H1 (cell line): ENCODE measurements around the gene SLC6A19. TPM values are rescaled to one million over a fixed set of nuclear protein-coding genes. Genes with fewer than 3 reads are reported as not detected.

Source experiments
- CTCF ChIA-PET: fragments of 300-600 bp; sonication (Branson Sonifier 250); formaldehyde crosslinking; loops from one replicate; lab custom pipeline; 2021; ENCODE audit not compliant: partially characterized antibody; lab: Charles Lee
- POLR2A ChIA-PET: fragments of 300-600 bp; sonication (Branson Sonifier 250); formaldehyde crosslinking; loops from one replicate; lab custom pipeline; 2021; ENCODE audit warnings: inconsistent platforms; ENCODE audit not compliant: partially characterized antibody; lab: Charles Lee
- DNase-seq, 2 experiments: peaks; one replicate each; pipeline versions ENCODE4 v3.0.0 to v3.0.0-alpha.2; 2010 to 2022; ENCODE audit warnings: low spot score in 2 of 2, low read depth in 1 of 2, mixed read lengths in 1 of 2
- FAIRE-seq: peaks from 2 replicates; lab custom pipeline; 2011; peaks lifted over from hg19 to GRCh38; lab: Jason Lieb, UNC
- H2AFZ ChIP-seq: 2 replicates; pipeline ENCODE4 v1.8.1; 2012; ENCODE audit warnings: low read length, inconsistent platforms
- H2AK5ac ChIP-seq: 2 replicates; pipeline ENCODE4 v1.6.1; 2013; ENCODE audit warnings: low read depth, low read length
- H2BK120ac ChIP-seq: replicated peaks from 2 replicates; pipeline ENCODE3; 2013; ENCODE audit warnings: low read depth, low read length, inconsistent platforms
- H2BK12ac ChIP-seq: 2 replicates; pipeline ENCODE4 v1.6.1; 2013; ENCODE audit warnings: low read depth, low read length
- H2BK15ac ChIP-seq: 2 replicates; pipeline ENCODE4 v1.6.1; 2013; ENCODE audit warnings: low read length
- H2BK20ac ChIP-seq: 2 replicates; pipeline ENCODE4 v1.6.1; 2013; ENCODE audit warnings: low read length
- H2BK5ac ChIP-seq: 2 replicates; pipeline ENCODE4 v1.6.1; 2013; ENCODE audit warnings: low read depth, low read length
- H3K14ac ChIP-seq: 2 replicates; pipeline ENCODE4 v1.6.1; 2013; ENCODE audit warnings: inconsistent platforms; ENCODE audit not compliant: insufficient read length
- H3K18ac ChIP-seq: 2 replicates; pipeline ENCODE4 v1.6.1; 2013; ENCODE audit warnings: low read length; ENCODE audit errors: extremely low read depth
- H3K23ac ChIP-seq: 2 replicates; pipeline ENCODE4 v1.6.1; 2013; ENCODE audit warnings: inconsistent platforms; ENCODE audit not compliant: insufficient read length
- H3K23me2 ChIP-seq: 2 replicates; pipeline ENCODE4 v1.6.1; 2013; ENCODE audit warnings: low read depth, low read length
- H3K27ac ChIP-seq: 2 replicates; pipeline ENCODE4 v1.6.1; 2011; ENCODE audit warnings: low read depth, low read length, inconsistent platforms
- H3K27me3 ChIP-seq, 4 experiments: replicated peaks in 1 of 4; 1 replicate in 1 of 4; 2 replicates in 3 of 4; pipeline versions ENCODE4 v1.6.1 to v1.8.1; 2011 to 2013; ENCODE audit warnings: low read length in 3 of 4, mild to moderate bottlenecking in 3 of 4, inconsistent platforms in 2 of 4, mixed read lengths in 2 of 4, moderate library complexity in 1 of 4; ENCODE audit not compliant: control insufficient read depth in 3 of 4, insufficient read depth in 3 of 4; ENCODE audit errors: extremely low read depth in 1 of 4
- H3K36me3 ChIP-seq, 4 experiments: 2 replicates each; pipeline versions ENCODE4 v1.6.1 to v1.8.1; 2011 to 2013; ENCODE audit warnings: mild to moderate bottlenecking in 4 of 4, low read length in 3 of 4, moderate library complexity in 2 of 4, control low read depth in 1 of 4, inconsistent platforms in 1 of 4; ENCODE audit not compliant: insufficient read depth in 4 of 4, control insufficient read depth in 2 of 4
- H3K4ac ChIP-seq: replicated peaks from 2 replicates; pipeline ENCODE3; 2013; ENCODE audit warnings: low read length, low read depth, mixed read lengths, inconsistent platforms; ENCODE audit not compliant: insufficient read length
- H3K4me1 ChIP-seq, 4 experiments: replicated peaks in 1 of 4; 1 replicate in 1 of 4; 2 replicates in 3 of 4; pipeline versions ENCODE4 v1.6.1 to v1.8.1; 2011 to 2013; ENCODE audit warnings: low read length in 3 of 4, inconsistent platforms in 2 of 4, mixed read lengths in 1 of 4; ENCODE audit not compliant: insufficient read depth in 4 of 4, control insufficient read depth in 3 of 4
- H3K4me2 ChIP-seq, 2 experiments: 2 replicates each; pipeline versions ENCODE4 v1.6.1 to v1.8.1; 2011 to 2013; ENCODE audit warnings: low read depth in 2 of 2, low read length in 2 of 2, control low read depth in 1 of 2, inconsistent platforms in 1 of 2, mild to moderate bottlenecking in 1 of 2; ENCODE audit not compliant: insufficient read depth in 1 of 2
- H3K4me3 ChIP-seq, 4 experiments: fragments of 200-600, 300-600 bp in 1 of 4; sonication (generic), shearing (Covaris generic), sonication (Bioruptor Twin) in 1 of 4; 2 replicates each; pipeline versions ENCODE4 v1.5.1 to v1.8.1; 2011 to 2016; ENCODE audit warnings: low read length in 4 of 4, low read depth in 3 of 4, control low read depth in 2 of 4, inconsistent platforms in 2 of 4, mild to moderate bottlenecking in 2 of 4, mixed read lengths in 1 of 4, moderate library complexity in 1 of 4; ENCODE audit not compliant: insufficient read depth in 2 of 4; ENCODE audit errors: extremely low read depth in 1 of 4
- H3K56ac ChIP-seq: replicated peaks from 2 replicates; pipeline ENCODE3; 2013; ENCODE audit warnings: low read depth, mild to moderate bottlenecking, mixed read lengths, low read length, inconsistent platforms; ENCODE audit not compliant: insufficient read length
- H3K79me1 ChIP-seq: 2 replicates; pipeline ENCODE4 v1.6.1; 2013; ENCODE audit warnings: low read depth, low read length, control low read depth
- H3K79me2 ChIP-seq, 2 experiments: 2 replicates each; pipeline versions ENCODE4 v1.6.1 to v1.8.1; 2012 to 2013; ENCODE audit warnings: low read length in 2 of 2, mild to moderate bottlenecking in 2 of 2, inconsistent platforms in 1 of 2; ENCODE audit not compliant: insufficient read depth in 2 of 2, control insufficient read depth in 1 of 2
- H3K9ac ChIP-seq, 4 experiments: replicated peaks in 1 of 4; 1 replicate in 1 of 4; 2 replicates in 3 of 4; pipeline versions ENCODE4 v1.6.1 to v1.8.1; 2011 to 2013; ENCODE audit warnings: low read depth in 3 of 4, low read length in 3 of 4, control low read depth in 2 of 4, mild to moderate bottlenecking in 2 of 4, moderate library complexity in 2 of 4, inconsistent platforms in 1 of 4; ENCODE audit errors: extremely low read depth in 1 of 4
- H3K9me3 ChIP-seq, 2 experiments: 2 replicates each; pipeline versions ENCODE4 v1.6.1 to v1.8.1; 2012 to 2013; ENCODE audit warnings: mild to moderate bottlenecking in 2 of 2, moderate library complexity in 2 of 2, control low read depth in 1 of 2, inconsistent platforms in 1 of 2, low read depth in 1 of 2, low read length in 1 of 2, mixed read lengths in 1 of 2; ENCODE audit not compliant: insufficient read depth in 2 of 2
- H4K20me1 ChIP-seq, 2 experiments: replicated peaks in 1 of 2; 2 replicates each; pipeline versions ENCODE3 to v1.8.1; 2011 to 2013; ENCODE audit warnings: inconsistent platforms in 2 of 2, low read length in 2 of 2, mild to moderate bottlenecking in 1 of 2; ENCODE audit not compliant: insufficient read depth in 2 of 2, control insufficient read depth in 1 of 2
- H4K5ac ChIP-seq: 2 replicates; pipeline ENCODE4 v1.6.1; 2013; ENCODE audit warnings: low read length, low read depth, mixed read lengths, inconsistent platforms; ENCODE audit not compliant: insufficient read length
- H4K8ac ChIP-seq: 2 replicates; pipeline ENCODE4 v1.8.0; 2013; ENCODE audit warnings: mild to moderate bottlenecking, moderate library complexity, low read length, inconsistent platforms; ENCODE audit not compliant: insufficient read depth; ENCODE audit errors: extremely low read depth
- H4K91ac ChIP-seq: replicated peaks from 2 replicates; pipeline ENCODE3; 2013; ENCODE audit warnings: low read length, mixed read lengths, inconsistent platforms; ENCODE audit not compliant: insufficient read length
- BRCA1 ChIP-seq: IDR thresholded peaks from 2 replicates; pipeline ENCODE4 v1.6.1; 2012; ENCODE audit warnings: low read depth, low read length, improper control_type of control experiment
- EP300 ChIP-seq, 2 experiments: IDR thresholded peaks; 1 replicate in 1 of 2; 2 replicates in 1 of 2; pipeline ENCODE4 v1.6.1; 2011 to 2012; ENCODE audit warnings: low read depth in 2 of 2, low read length in 2 of 2, mild to moderate bottlenecking in 2 of 2, borderline replicate concordance in 1 of 2, inconsistent platforms in 1 of 2, moderate library complexity in 1 of 2
- FOSL1 ChIP-seq: IDR thresholded peaks from 2 replicates; pipeline ENCODE4 v1.6.1; 2011; ENCODE audit warnings: mild to moderate bottlenecking, low read depth, low read length, moderate library complexity; ENCODE audit not compliant: insufficient read depth
- GTF2F1 ChIP-seq: IDR thresholded peaks from 2 replicates; pipeline ENCODE4 v1.6.1; 2012; ENCODE audit warnings: low read depth, low read length, improper control_type of control experiment, borderline replicate concordance
- HDAC6 ChIP-seq: IDR thresholded peaks from one replicate; pipeline ENCODE4 v1.7.1; 2012; ENCODE audit warnings: low read depth, mild to moderate bottlenecking, inconsistent platforms, low read length, moderate library complexity
- POLR2AphosphoS5 ChIP-seq: IDR thresholded peaks from 2 replicates; pipeline ENCODE4 v1.6.1; 2011; ENCODE audit warnings: low read depth, low read length
- RBBP5 ChIP-seq: IDR thresholded peaks from 2 replicates; pipeline ENCODE4 v1.7.1; 2012; ENCODE audit warnings: low read depth, mild to moderate bottlenecking, inconsistent platforms, low read length, moderate library complexity, borderline replicate concordance
- RNF2 ChIP-seq: fragments of 200-900, 300-1000 bp; sonication (generic); IDR thresholded peaks from 2 replicates; pipeline ENCODE4 v1.7.1; 2016; ENCODE audit warnings: borderline replicate concordance, low read depth, mild to moderate bottlenecking, antibody characterized with exemption, low read length; ENCODE audit not compliant: poor library complexity, severe bottlenecking; ENCODE audit errors: missing control alignments
- SP1 ChIP-seq: IDR thresholded peaks from 2 replicates; pipeline ENCODE4 v1.6.1; 2011; ENCODE audit warnings: low read depth, low read length
- TBP ChIP-seq: IDR thresholded peaks from 2 replicates; pipeline ENCODE4 v1.6.1; 2011; ENCODE audit warnings: low read depth, low read length, improper control_type of control experiment
- WGBS, 2 experiments: shearing (Covaris generic) in 1 of 2; methylation state at CpG; one replicate each; pipeline versions ENCODE4 v1.1.6 to v1.1.7; 2013 to 2015; ENCODE audit warnings: low lambda C conversion rate in 2 of 2, mixed read lengths in 2 of 2, inconsistent platforms in 1 of 2, low coverage in 1 of 2, missing lambda C conversion rate in 1 of 2; ENCODE audit not compliant: insufficient replicate concordance in 2 of 2, insufficient coverage in 1 of 2, insufficient read length in 1 of 2; ENCODE audit errors: extremely low coverage in 1 of 2, missing lambda C conversion rate in 1 of 2; 5-methylcytosine and 5-hydroxymethylcytosine counted together
- polyA plus RNA-seq, 7 experiments: library from polyadenylated mRNA; depleted of rRNA in 3 of 7; stranded (reverse) in 5 of 7; unstranded in 2 of 7; fragments of >200 nt in 5 of 7; fragments of 200-250 nt in 2 of 7; gene quantifications; 1 replicate in 5 of 7; 2 replicates in 1 of 7; 4 replicates in 1 of 7; pipeline versions ENCODE4 v1.2.1 to v1.2.3, GENCODE V29; 2011 to 2013; ENCODE audit warnings: missing spikeins in 2 of 7, mixed read lengths in 2 of 7
- total RNA-seq: library from RNA; stranded (reverse); fragmentation: NEBNext Ultra II Directional; extraction: Animal tissue kit (Norgen Biotek cat#: 25700); gene quantifications from 2 replicates; pipeline ENCODE4 v1.2.1, GENCODE V29; 2021
- TF ChIP-seq, protein P1 (sequence below): IDR thresholded peaks from 2 replicates; pipeline ENCODE4 v1.6.1; 2011; ENCODE audit warnings: low read depth, mild to moderate bottlenecking, low read length; ENCODE audit not compliant: insufficient read depth

Gene SLC6A19
- total and polyA plus RNA-seq, 2 of the 8 experiments (the other 6 are each of a cell fraction or from before 2014, with no cell fraction given) = 0.02 TPM; not detected in 1

DNA sequence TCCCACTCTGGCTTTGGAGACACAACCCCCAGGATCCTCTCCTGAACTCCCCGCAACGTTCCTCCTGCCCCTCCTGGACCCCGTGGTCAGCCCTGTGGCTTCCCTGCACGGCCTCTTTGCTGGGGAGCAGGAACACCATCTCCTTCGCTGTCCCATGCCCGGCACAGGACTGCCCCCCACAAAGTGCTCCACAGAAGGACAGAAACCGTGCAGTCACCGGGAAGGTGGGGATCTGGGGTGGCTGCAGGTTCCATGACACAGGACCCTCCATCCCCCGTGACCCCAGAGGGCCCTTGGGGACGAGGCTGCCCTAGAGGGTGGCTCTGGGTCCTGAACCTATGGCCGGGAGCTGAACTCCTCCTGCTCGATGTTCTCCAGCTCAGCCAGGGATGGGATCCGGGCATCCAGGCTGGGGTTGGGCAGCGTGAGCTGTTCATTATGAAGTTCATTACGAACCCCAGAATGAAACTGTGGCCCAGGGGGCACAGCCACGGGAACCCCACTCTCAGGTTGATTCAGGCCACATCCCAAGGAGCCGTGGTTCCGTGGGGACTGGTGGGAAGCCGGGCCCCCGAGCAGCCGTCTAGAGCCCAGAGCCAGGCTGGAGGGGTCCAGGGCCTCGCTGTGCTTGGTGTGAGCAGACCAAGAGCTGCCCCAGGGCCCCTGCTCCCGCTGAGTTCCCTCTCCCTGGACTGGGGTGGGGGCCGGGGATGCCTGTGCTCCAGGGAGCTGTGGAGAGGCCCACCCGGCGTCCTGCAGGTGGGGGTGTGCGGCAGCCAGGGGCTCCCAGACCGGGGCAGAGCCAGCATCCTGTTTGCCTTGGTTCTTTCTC, 684 bp upstream of the SLC6A19 start:
- Histone ChIP-seq H3K27ac (no peak overlapping the region), H4K5ac (no peak overlapping the region), H2BK20ac (no peak overlapping the region), H4K8ac (peak overlapping the region; percentile 42; the same call in 1 of the 2 replicates), H2BK120ac (no peak overlapping the region), H2AFZ (no peak overlapping the region), H3K79me2 (no peaks in the 10 kb centered on the region), H2AK5ac (no peak overlapping the region), H4K20me1 (no peaks in the 10 kb centered on the region), H3K14ac (no peak overlapping the region), H3K4me2 (no peak overlapping the region), H3K79me1 (no peaks in the 10 kb centered on the region), H3K56ac (no peak overlapping the region), H4K91ac (no peak overlapping the region), H3K9ac (no peak overlapping the region), H3K18ac (no peak overlapping the region), H2BK5ac (no peak overlapping the region), H3K4ac (no peak overlapping the region), H3K23ac (no peak overlapping the region), H3K27me3 (no peaks in the 10 kb centered on the region), H3K9me3 (no peaks in the 10 kb centered on the region), H2BK12ac (no peak overlapping the region), H3K36me3 (no peaks in the 10 kb centered on the region), H3K23me2 (no peaks in the 10 kb centered on the region), H2BK15ac (no peak overlapping the region), H3K4me3 (no peak overlapping the region), H3K4me1 (peaks cover 0 to 3% (median 0%) of the 10 kb centered on the region in 4 experiments; a peak in 1 of 7 replicates)
- ChIA-PET CTCF (interaction anchor here (0.5 to 1.4 kb wide), 5 partner anchors 17 to 797 kb away, joined by 3 to 5 read pairs (median 4); no protein-coding TSS in a partner anchor), POLR2A (no interaction called here)
- 88% methylated on average over 26 of the region's 28 CpGs; no CpG with 5 or more reads in 1 of the 2 experiments for WGBS, 2 experiments
- DNase-seq (no peak), FAIRE-seq (no peak)
- TF ChIP-seq BRCA1 (no peak), EP300 (IDR thresholded peaks at IDR 0.05; ENCODE audit: borderline replicate concordance in 1 of 2, low read depth in 2 of 2, low read length in 2 of 2) (no peak), TBP (no peak), POLR2AphosphoS5 (no peak), SP1 (no peak), GTF2F1 (no peak), RNF2 (no peak), FOSL1 (no peak), RBBP5 (no peak), HDAC6 (no peak)
- TF ChIP-seq, protein P1, sequence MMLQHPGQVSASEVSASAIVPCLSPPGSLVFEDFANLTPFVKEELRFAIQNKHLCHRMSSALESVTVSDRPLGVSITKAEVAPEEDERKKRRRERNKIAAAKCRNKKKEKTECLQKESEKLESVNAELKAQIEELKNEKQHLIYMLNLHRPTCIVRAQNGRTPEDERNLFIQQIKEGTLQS = no peak
